NCI-H510A treated with DMSO at 0.1 percent for 48 hours (cell line): ENCODE measurements around the gene KLF7.

Experiments used
- DNase-seq: peaks from one replicate; lab custom pipeline; 2025; lab: John Stamatoyannopoulos, UW

The KLF7 gene

GRCh38 chr2:207165121-207166038, at the start of gene KLF7:
Gene KLF7 (minus strand): TSS chr2:207165948. CDS start chr2:207165568, 380 bp downstream.
- peak; percentile 71 for DNase-seq

DNA sequence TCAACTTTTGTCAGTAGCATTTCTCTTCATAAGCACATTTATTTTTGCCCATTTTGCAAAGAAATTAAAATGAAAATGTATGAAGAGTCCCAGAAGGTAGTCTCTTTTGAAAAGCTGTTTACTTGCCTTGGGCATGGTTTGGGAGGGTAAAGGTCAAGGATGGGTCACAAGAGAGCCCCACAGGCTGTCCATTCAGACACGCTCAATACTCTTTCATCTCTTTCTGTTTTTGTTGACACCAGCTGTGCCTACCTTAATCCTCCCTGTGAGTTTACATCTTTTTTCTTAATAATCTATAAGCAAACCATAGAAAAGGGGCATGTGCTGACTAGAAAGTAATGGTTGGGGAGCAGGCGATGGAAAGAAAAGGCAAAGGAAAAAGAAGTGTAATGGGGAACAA, 49.6 kb upstream of the KLF7 start:
- no peak for DNase-seq

- no peak for DNase-seq
Measured at GRCh38 chr2:207214446-207214845, 48.7 kb upstream of the KLF7 start.

- no peak for DNase-seq
Measured at GRCh38 chr2:207206011-207206410, 40.3 kb upstream of the KLF7 start.

DNA sequence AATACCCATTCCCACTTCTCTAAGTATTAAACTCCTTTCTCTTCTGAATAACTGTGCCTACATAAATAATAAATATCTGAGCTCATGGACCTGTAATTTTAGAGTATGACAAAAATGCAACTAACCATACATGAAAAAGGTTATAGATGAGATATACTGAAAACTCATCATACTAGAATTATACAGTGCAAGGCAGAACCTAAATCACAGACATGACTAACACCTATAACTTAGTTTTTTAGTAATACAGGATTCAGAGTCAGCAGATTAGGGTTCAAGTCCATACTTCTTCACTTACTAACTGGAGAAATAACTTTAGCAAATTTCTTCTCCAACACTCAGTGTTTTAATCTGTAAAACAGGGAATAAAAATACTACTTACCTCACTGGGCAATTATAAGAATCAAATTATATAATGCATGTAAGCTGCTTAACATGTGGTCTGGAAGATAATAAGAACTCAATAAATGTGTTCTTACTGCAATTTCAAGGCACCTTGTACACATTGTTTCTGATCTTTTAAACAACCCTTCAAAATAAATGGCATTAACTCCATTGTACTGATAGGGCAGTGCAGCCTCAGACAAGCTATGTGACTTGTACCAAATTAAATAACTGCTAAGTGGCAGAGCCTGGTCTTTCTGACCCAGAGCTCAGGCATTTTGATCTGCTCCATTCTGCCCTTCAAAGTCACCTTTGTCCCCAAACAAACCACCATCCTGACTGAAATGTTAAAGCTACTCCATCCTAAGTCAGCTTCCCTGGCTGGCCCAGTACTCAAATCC, 39.6 kb upstream of the KLF7 start:
- no peak for DNase-seq

DNA sequence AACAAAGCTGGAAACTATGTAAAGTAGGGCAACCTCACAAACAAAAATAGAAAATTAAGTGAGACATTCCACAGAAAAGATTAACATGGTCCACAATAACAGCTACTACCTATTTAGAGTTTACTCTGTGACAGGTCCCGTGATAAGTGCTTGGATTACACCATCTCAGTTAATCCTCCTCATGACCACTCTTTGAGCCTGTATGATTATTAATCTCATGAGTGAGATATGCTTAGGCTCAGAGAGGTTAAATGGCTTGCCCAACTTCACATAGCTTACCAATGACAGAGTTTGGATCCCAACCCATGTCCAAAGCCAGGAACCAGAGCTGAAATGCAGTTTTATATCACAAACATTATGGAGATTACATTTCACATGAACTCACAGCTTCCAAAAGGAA, 37.3 kb upstream of the KLF7 start:
- no peak for DNase-seq

DNA sequence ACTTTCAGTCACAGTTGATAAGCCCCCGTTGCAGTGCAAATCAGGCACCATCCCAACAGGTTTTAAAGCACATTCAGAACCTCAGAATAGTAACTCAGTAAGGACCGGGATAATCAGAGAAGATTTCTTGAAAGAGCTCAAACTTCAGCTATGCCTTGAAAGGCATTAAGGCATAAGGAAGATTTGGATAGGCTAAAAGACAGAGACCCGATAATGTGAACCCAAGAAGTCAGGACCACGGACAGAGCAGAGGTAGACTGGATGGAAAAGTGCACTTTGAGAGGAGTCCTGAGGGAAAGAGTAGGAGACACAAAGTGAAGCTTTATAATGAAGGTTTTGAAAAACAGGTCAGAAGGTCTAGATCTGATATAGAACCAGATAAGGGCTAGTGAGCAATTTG, 36.9 kb upstream of the KLF7 start:
- DNase-seq: no peak

DNA sequence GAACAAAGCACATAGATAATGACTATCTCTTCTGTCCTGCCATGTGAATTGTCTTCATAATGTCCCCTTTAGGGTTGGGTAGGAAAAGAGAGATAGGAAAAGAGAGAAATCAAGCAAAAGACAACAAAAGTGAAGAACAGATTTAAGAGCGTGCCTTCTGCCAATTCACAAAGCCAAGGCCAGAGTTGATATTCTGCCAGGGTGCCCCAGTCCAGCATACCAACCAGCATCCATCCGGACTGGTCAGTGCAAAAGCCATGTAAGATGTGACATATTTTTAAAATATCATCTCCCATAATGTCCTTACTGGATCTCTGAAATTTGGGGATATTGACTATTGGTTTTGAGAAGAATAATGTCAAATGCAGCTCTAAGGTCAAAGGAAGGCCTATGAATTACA, 35.7 kb upstream of the KLF7 start:
- no peak for DNase-seq

GRCh38 chr2:207200136-207200535, 34.4 kb upstream of the KLF7 start:
- DNase-seq: no peak

DNA sequence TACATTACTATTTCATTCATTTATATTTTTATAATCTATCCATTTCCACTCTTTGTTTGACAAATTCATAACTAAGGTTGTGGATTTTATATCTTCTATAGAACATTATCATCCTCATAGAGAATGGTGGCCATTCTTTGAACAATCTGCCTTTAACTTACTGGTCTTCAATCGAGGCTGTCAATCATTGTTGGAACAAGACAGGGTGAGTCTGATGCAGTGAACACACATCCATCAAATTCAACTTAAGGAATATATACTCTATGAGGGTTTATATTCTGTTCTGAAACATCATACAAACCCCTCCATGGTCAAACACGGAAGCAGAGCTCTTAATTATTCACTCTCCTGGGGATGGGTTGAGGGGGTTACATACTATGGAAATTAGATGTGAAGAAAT, 28.3 kb upstream of the KLF7 start:
- DNase-seq: no peak

- peak; percentile 18 for DNase-seq
Measured at GRCh38 chr2:207188626-207189419, 23.1 kb upstream of the KLF7 start.

DNA sequence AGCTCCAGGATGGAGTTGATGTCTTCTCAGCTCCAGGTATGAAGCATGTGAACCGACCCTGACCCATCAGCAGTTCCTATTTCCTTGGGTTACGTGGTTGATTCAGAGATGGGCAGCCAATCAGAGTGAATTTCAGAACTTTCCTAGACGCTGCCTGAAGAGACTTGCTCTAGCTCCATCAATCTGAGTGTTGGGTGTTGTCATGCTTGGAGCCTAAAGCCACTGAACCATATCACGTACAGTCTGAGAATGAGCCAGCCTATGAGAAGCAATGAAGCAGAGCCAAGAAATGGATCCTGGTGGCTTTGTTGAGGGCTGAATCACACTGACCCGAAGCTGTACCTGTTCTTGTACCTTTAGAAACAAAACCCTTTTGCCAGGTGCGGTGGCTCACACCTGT, 19.6 kb upstream of the KLF7 start:
- DNase-seq: no peak

- no peak for DNase-seq
Measured at GRCh38 chr2:207184768-207185167, 19.0 kb upstream of the KLF7 start.

GRCh38 chr2:207184348-207184747, 18.6 kb upstream of the KLF7 start:
- no peak for DNase-seq

- DNase-seq: no peak
Measured at GRCh38 chr2:207183506-207183905, 17.8 kb upstream of the KLF7 start.

GRCh38 chr2:207182911-207183310, 17.2 kb upstream of the KLF7 start:
- DNase-seq: no peak

DNA sequence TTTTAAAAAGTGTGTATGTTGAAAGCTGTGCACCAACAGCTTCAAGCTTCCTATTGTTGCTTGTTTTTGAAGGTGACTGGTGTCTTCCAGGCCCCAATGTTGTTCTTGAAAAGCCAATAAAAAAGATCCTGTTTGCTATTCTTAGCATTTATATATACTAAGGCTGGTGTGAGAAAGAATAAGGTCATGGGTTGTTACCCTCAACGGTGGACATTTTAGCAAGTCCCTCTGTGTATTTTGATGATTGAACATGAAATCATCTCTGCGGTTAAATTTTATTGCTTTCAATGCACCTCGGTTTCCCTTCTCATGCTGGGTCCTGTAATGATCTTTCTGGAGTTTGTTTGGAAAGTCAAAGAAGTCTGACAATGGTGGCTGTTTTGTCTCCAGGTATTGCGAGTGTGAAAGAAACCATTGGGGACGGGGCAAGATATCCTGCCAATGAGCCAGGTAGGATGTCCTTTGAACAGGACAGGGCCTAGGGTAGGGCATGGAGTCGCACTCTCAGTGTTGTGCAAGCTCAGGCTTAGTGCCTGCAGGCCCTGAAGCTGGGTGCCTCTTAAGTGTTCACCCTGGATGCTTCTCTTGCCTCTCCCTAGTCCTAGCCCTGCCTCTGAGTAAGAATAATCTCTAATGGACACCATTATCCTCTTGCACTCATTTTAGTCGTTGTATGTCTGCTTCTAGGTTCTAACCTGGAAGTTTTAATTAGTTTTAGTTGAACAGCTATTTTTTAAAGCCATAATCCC, 16.0 kb upstream of the KLF7 start:
- DNase-seq: no peak

- no peak for DNase-seq
Measured at GRCh38 chr2:207180741-207181140, 15.0 kb upstream of the KLF7 start.

DNA sequence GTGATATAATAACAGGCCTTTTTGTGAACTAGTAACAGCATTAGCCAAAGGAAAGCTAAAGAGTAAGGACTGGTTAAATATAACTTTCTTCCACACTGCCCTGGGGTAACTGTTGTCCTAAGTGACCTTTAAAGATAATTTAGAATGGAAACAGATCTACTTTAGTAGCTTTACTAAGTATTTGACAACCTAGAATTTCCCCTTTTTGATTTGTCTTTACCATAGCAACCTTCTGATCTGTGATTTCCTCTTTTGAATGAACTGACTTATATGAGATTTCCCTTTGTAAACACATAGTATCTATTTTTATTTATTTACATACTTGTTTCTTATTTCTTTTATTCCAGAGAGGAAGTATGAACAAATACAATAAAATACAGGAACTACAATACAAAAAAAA, 10.5 kb upstream of the KLF7 start:
- DNase-seq: no peak

GRCh38 chr2:207173641-207174040, 7.9 kb upstream of the KLF7 start:
- DNase-seq: no peak

DNA sequence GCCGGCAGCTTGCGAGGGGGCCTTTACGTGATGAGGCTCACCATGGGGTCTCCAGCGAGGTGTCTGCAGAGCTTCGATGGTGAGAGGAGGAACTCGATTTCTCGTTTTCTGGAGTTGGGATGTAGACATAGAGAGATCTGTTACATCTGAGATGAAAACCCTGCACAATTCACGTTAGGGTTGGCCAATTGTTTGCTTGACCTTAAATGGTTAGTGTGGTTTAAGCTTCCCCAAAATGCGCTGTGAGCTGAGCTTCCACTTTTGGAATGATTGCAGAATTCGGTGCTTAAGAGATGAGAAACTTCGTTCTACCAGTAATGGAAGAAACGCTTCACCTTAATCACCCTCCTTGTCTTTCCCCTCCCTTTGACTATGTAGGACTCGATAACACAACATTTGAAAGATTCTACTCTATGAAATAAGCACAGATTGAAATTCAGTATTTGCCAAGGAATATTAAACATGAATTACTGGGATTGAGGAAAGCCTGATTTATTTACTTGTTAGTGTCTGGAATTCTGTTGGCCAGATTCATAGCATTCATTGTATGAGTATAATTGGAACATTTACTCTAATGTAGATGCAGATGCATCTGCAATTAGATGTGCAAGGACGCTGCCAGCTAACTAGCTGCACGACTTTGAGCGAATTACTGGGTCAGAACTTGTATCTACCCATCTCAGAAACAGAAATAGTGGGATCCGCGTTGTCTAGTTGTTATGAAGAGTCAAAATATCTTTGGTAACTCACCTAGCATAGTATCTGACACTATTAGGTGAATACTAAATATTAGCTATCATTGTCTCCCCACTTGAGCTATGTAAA, 1.6 kb upstream of the KLF7 start:
- no peak for DNase-seq
